Measurements from ENCODE around the gene BRIP1. TPM values are rescaled to one million over a fixed set of nuclear protein-coding genes. Genes with fewer than 3 reads are reported as not detected.

Gene BRIP1
- total and polyA plus RNA-seq, 10 of the 15 experiments (the other 5 are each of a cell fraction or from before 2014, with no cell fraction given), result 4.0 to 24.2 (median 12.8) TPM

GRCh38 chr17:61635913-61636432 is 227.4 kb downstream of the BRIP1 start (continued):
- no peak for TF ChIP-seq RBBP5 (conservative IDR thresholded peaks at IDR 0.05)
- no peak for TF ChIP-seq RELA (IDR thresholded peaks at IDR 0.05; ENCODE audit: borderline replicate concordance, partially characterized antibody)
- TF ChIP-seq PAX8 (IDR thresholded peaks at IDR 0.05), result no peak
- TF ChIP-seq GATAD2B (conservative IDR thresholded peaks at IDR 0.05; ENCODE audit: low read depth), result no peak
- TF ChIP-seq SMC3 (IDR thresholded peaks at IDR 0.05; ENCODE audit: borderline replicate concordance, low read length), result peak; percentile 97
- 0 out of 2 replicates have a peak, but pooled peaks have one; percentile 44 for TF ChIP-seq NBN (IDR thresholded peaks at IDR 0.05)
- no peak for TF ChIP-seq BRCA1 (IDR thresholded peaks at IDR 0.05; ENCODE audit: low read depth, low read length)
- peak; percentile 75 to 83 (median 82) for TF ChIP-seq CTCF (IDR thresholded peaks at IDR 0.05 in 2 of 3, conservative IDR thresholded peaks at IDR 0.05 in 1 of 3; ENCODE audit: control insufficient read depth in 2 of 3, extremely low read depth in 1 of 3, insufficient read depth in 1 of 3, low read depth in 3 of 3, low read length in 3 of 3)

GRCh38 chr17:61634942-61635538 is 228.3 kb downstream of the BRIP1 start:
- Histone ChIP-seq H3K36me3 (ENCODE audit: control insufficient read depth in 2 of 2, insufficient read depth in 2 of 2, low read length in 1 of 2) (no peaks in the 10 kb centered on the region), H3K9ac (ENCODE audit: control insufficient read depth, insufficient read depth, low read length) (no peak overlapping the region), H3K4me1 (ENCODE audit: control insufficient read depth, insufficient read depth, low read length) (no peaks in the 10 kb centered on the region), H3K9me3 (replicated peaks; ENCODE audit: control insufficient read depth, insufficient read depth, low read length) (no peaks in the 10 kb centered on the region), H3K4me2 (ENCODE audit: control insufficient read depth, insufficient read depth) (no peak overlapping the region), H3K27ac (ENCODE audit: control insufficient read depth, insufficient read depth) (no peak overlapping the region), H3K27me3 (replicated peaks in 1 of 2; ENCODE audit: control insufficient read depth in 2 of 2, insufficient read depth in 2 of 2, low read length in 1 of 2) (no peaks in the 10 kb centered on the region; a peak in 1 of 4 replicates), H3K4me3 (no peak overlapping the region), H2AFZ (ENCODE audit: control insufficient read depth, low read depth, low read length) (no peak overlapping the region), H4K20me1 (ENCODE audit: control insufficient read depth, insufficient read depth) (no peaks in the 10 kb centered on the region), H3K79me2 (ENCODE audit: control insufficient read depth, insufficient read depth, low read length) (no peaks in the 10 kb centered on the region)
- intact Hi-C loops (cut with micrococcal nuclease; ENCODE audit: unreplicated experiment), result no loop called here
- CTCF ChIA-PET, result interaction anchor here (0.6 to 6.0 kb wide), 29 partner anchors 9 to 479 kb away, joined by 3 to 83 read pairs (median 5); partner anchors contain the start of gene BRIP1
- RAD21 ChIA-PET (ENCODE audit: unreplicated experiment), result interaction anchor here (0.8 to 4.8 kb wide), 9 partner anchors 198 to 478 kb away, joined by 3 to 45 read pairs (median 7); partner anchors contain the start of gene BRIP1
- FAIRE-seq (no peak), ATAC-seq (no peak), DNase-seq (ENCODE audit: low read depth, low spot score) (no peak)
- POLR2A ChIA-PET, result no interaction called here
- no peak for TF ChIP-seq MEF2B (IDR thresholded peaks at IDR 0.05; ENCODE audit: partially characterized antibody, poor library complexity, severe bottlenecking)
- TF ChIP-seq ZBTB11 (CRISPR knock-in tag; IDR thresholded peaks at IDR 0.05), result no peak
- no peak for TF ChIP-seq JUNB (IDR thresholded peaks at IDR 0.05)
- no peak for TF ChIP-seq SMAD5 (IDR thresholded peaks at IDR 0.05; ENCODE audit: low read depth)
- TF ChIP-seq SMC3 (IDR thresholded peaks at IDR 0.05; ENCODE audit: borderline replicate concordance, low read length), result no peak
- TF ChIP-seq NFXL1 (IDR thresholded peaks at IDR 0.05; ENCODE audit: borderline replicate concordance), result peak; percentile 76
- TF ChIP-seq KLF5 (IDR thresholded peaks at IDR 0.05; ENCODE audit: partially characterized antibody), result no peak
- no peak for TF ChIP-seq RBBP5 (conservative IDR thresholded peaks at IDR 0.05)
- TF ChIP-seq CBX5 (IDR thresholded peaks at IDR 0.05; ENCODE audit: low read depth), result 0 out of 2 replicates have a peak, but pooled peaks have one; percentile 35
- no peak for TF ChIP-seq HDAC2 (IDR thresholded peaks at IDR 0.05)
- BruUV-seq (replicated peaks), result no TSS peak
- in situ Hi-C loops (cut with MboI), result loop anchor here (5.0 kb wide), 2 partner anchors 202 to 472 kb away; no protein-coding TSS in a partner anchor
- SMC1A ChIA-PET (ENCODE audit: uncharacterized antibody, unreplicated experiment), result interaction anchor here (0.7 to 5.6 kb wide), 25 partner anchors 11 to 939 kb away, joined by 3 to 80 read pairs (median 4); no protein-coding TSS in a partner anchor
- WGBS (ENCODE audit: insufficient coverage, insufficient replicate concordance, low lambda C conversion rate, missing lambda C conversion rate), result 35% methylated on average over 5 of the region's 5 CpGs
